NCI-H345 treated with DMSO at 0.1 percent for 48 hours (cell line): ENCODE measurements around the gene SOX5.

Source experiments
- DNase-seq: peaks from one replicate; lab custom pipeline; 2025; ENCODE audit not compliant: unreplicated experiment; lab: John Stamatoyannopoulos, UW

SOX5 gene

GRCh38 chr12:23699031-23699430 is 250.4 kb downstream of the SOX5 start:
- no peak for DNase-seq

GRCh38 chr12:23694920-23695319 is 254.6 kb downstream of the SOX5 start:
- DNase-seq, result no peak

GRCh38 chr12:23694307-23694706 is 255.2 kb downstream of the SOX5 start:
- DNase-seq, result no peak

GRCh38 chr12:23687947-23688346 is 261.5 kb downstream of the SOX5 start:
- DNase-seq, result no peak

GRCh38 chr12:23686095-23686494 is 263.4 kb downstream of the SOX5 start:
- DNase-seq, result no peak

GRCh38 chr12:23684121-23684520 is 265.3 kb downstream of the SOX5 start:
- DNase-seq, result no peak

GRCh38 chr12:23681237-23681636 is 268.2 kb downstream of the SOX5 start:
- no peak for DNase-seq

- no peak for DNase-seq
Measured at GRCh38 chr12:23674064-23674463, 275.4 kb downstream of the SOX5 start.

GRCh38 chr12:23671881-23672280 is 277.6 kb downstream of the SOX5 start:
- no peak for DNase-seq

GRCh38 chr12:23670684-23671083 is 278.8 kb downstream of the SOX5 start:
- DNase-seq, result no peak

- no peak for DNase-seq
Measured at GRCh38 chr12:23669691-23670090, 279.8 kb downstream of the SOX5 start.

GRCh38 chr12:23666866-23667265 is 282.6 kb downstream of the SOX5 start:
- DNase-seq, result no peak

- DNase-seq, result no peak
Measured at GRCh38 chr12:23662966-23663365, 286.5 kb downstream of the SOX5 start.

- DNase-seq, result no peak
Measured at GRCh38 chr12:23659131-23659530, 290.3 kb downstream of the SOX5 start.

GRCh38 chr12:23657598-23657997 is 291.9 kb downstream of the SOX5 start:
- DNase-seq, result no peak

GRCh38 chr12:23655884-23656283 is 293.6 kb downstream of the SOX5 start:
- DNase-seq, result no peak

- DNase-seq, result no peak
Measured at GRCh38 chr12:23655112-23655511, 294.4 kb downstream of the SOX5 start.

- no peak for DNase-seq
Measured at GRCh38 chr12:23648546-23648945, 300.9 kb downstream of the SOX5 start.

- peak; percentile 95 for DNase-seq
Measured at GRCh38 chr12:23640754-23641153, 308.7 kb downstream of the SOX5 start.

GRCh38 chr12:23634344-23634743 is 315.1 kb downstream of the SOX5 start:
- no peak for DNase-seq

GRCh38 chr12:23631786-23632377 is 317.6 kb downstream of the SOX5 start:
- DNase-seq, result no peak

GRCh38 chr12:23630524-23630923 is 318.9 kb downstream of the SOX5 start:
- no peak for DNase-seq

- DNase-seq, result no peak
Measured at GRCh38 chr12:23628806-23629205, 320.7 kb downstream of the SOX5 start.

- no peak for DNase-seq
Measured at GRCh38 chr12:23626791-23627190, 322.7 kb downstream of the SOX5 start.
